HepG2 (cell line): ENCODE data around the gene KLF13.

Experiments
- ATF1 ChIP-seq: IDR thresholded peaks from 2 replicates; pipeline ENCODE4 v1.6.1; 2016; ENCODE audit warnings: mild to moderate bottlenecking, control low read depth
- HDAC6 ChIP-seq: fragments of 200-600 bp; sonication (generic); IDR thresholded peaks from 2 replicates; pipeline ENCODE4 v1.7.0; 2017; ENCODE audit warnings: mild to moderate bottlenecking, antibody characterized with exemption, low read length, low read depth
- NFRKB ChIP-seq: fragments of 450-650 bp; IDR thresholded peaks from 2 replicates; pipeline ENCODE4 v1.6.1; 2017
- TAF1 ChIP-seq: sonication (generic); formaldehyde crosslinking; IDR thresholded peaks from 2 replicates; pipeline ENCODE4 v1.4.0; 2020; ENCODE audit warnings: missing genetic modification reagents
- ZKSCAN1 ChIP-seq: fragments of 150-350 bp; IDR thresholded peaks from 2 replicates; pipeline ENCODE4 v1.6.1; 2014; ENCODE audit warnings: low read length
- ZKSCAN8 ChIP-seq: IDR thresholded peaks from 2 replicates; pipeline ENCODE4 v1.6.1; 2016; ENCODE audit warnings: borderline replicate concordance, missing genetic modification reagents, missing compliant biosample characterization
- ZNF235 ChIP-seq: sonication (generic); formaldehyde crosslinking; IDR thresholded peaks from 2 replicates; pipeline ENCODE4 v1.8.1; 2023; ENCODE audit warnings: mild to moderate bottlenecking, missing genetic modification reagents, borderline replicate concordance
- ZNF441 ChIP-seq: sonication (generic); formaldehyde crosslinking; IDR thresholded peaks from 2 replicates; pipeline ENCODE4 v1.7.0; 2021; ENCODE audit warnings: missing genetic modification reagents, borderline replicate concordance
- ZNF720 ChIP-seq: sonication (generic); formaldehyde crosslinking; IDR thresholded peaks from 2 replicates; pipeline ENCODE4 v1.4.0; 2020; ENCODE audit warnings: missing genetic modification reagents
- TF ChIP-seq, protein P1 (sequence below): IDR thresholded peaks from 2 replicates; pipeline ENCODE4 v1.6.1; 2012; ENCODE audit warnings: inconsistent platforms
- TF ChIP-seq, protein P2 (sequence below): IDR thresholded peaks from 2 replicates; pipeline ENCODE4 v1.6.1; 2016; ENCODE audit warnings: low read depth
- TF ChIP-seq, protein P3 (sequence below): sonication (generic); formaldehyde crosslinking; IDR thresholded peaks from 2 replicates; pipeline ENCODE4 v1.9.0; 2021; ENCODE audit warnings: missing genetic modification reagents, borderline replicate concordance

DNA sequence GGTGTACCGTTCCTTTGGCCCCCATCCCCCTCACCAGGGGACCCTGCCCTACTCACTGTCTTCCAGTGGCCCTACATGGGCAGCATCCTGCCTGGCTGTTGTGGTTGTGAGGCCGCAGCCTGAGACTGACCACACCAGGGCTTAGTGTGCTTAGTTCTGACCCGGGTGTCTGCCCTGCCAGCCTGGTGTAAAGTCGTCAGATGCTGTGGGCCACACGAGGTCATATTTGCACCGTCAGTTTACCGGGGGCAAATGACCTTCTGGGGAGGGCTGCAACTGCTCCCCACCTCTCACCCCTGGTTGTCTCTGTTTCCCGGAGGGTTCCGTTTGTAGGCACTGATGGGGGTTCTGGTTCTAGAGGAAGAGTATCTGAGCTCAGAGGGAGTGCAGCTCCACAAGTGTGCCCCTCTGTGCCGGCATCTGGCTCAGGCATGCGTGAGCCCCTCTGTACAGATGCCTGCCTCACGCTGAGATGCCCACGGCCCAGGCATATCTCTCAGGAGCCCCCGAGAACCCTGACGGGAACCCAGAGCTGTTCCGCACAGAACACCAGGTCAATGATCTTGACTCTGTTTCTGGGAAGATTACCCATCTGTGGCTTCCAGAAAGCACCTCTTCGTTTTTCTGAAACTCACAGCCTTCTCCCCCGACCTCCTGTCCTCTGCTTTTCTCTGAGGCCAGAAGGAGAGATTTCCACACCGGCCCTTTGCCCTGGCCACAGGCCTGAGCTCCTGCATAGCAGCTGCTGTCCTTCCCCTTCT, 19.2 kb downstream of the KLF13 start:
- TF ChIP-seq ZKSCAN1 (no peak), HDAC6 (no peak), ZNF235 (no peak), ZNF720 (CRISPR knock-in tag) (no peak), ZKSCAN8 (CRISPR knock-in tag) (no peak), NFRKB (no peak), ATF1 (CRISPR knock-in tag) (no peak), TAF1 (CRISPR knock-in tag) (no peak), ZNF441 (CRISPR knock-in tag) (no peak)
- TF ChIP-seq, protein P1, sequence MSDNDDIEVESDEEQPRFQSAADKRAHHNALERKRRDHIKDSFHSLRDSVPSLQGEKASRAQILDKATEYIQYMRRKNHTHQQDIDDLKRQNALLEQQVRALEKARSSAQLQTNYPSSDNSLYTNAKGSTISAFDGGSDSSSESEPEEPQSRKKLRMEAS = no peak
- TF ChIP-seq, protein P2, sequence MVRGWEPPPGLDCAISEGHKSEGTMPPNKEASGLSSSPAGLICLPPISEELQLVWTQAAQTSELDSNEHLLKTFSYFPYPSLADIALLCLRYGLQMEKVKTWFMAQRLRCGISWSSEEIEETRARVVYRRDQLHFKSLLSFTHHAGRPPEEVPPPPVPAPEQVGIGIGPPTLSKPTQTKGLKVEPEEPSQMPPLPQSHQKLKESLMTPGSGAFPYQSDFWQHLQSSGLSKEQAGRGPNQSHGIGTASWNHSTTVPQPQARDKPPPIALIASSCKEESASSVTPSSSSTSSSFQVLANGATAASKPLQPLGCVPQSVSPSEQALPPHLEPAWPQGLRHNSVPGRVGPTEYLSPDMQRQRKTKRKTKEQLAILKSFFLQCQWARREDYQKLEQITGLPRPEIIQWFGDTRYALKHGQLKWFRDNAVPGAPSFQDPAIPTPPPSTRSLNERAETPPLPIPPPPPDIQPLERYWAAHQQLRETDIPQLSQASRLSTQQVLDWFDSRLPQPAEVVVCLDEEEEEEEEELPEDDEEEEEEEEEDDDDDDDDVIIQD (CRISPR knock-in tag) = no peak
- TF ChIP-seq, protein P3, sequence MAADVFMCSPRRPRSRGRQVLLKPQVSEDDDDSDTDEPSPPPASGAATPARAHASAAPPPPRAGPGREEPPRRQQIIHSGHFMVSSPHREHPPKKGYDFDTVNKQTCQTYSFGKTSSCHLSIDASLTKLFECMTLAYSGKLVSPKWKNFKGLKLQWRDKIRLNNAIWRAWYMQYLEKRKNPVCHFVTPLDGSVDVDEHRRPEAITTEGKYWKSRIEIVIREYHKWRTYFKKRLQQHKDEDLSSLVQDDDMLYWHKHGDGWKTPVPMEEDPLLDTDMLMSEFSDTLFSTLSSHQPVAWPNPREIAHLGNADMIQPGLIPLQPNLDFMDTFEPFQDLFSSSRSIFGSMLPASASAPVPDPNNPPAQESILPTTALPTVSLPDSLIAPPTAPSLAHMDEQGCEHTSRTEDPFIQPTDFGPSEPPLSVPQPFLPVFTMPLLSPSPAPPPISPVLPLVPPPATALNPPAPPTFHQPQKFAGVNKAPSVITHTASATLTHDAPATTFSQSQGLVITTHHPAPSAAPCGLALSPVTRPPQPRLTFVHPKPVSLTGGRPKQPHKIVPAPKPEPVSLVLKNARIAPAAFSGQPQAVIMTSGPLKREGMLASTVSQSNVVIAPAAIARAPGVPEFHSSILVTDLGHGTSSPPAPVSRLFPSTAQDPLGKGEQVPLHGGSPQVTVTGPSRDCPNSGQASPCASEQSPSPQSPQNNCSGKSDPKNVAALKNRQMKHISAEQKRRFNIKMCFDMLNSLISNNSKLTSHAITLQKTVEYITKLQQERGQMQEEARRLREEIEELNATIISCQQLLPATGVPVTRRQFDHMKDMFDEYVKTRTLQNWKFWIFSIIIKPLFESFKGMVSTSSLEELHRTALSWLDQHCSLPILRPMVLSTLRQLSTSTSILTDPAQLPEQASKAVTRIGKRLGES (CRISPR knock-in tag) = no peak
